GM08714 (cell line): ENCODE data around the gene RNF151.

Experiments used
- H3K4me3 ChIP-seq: fragments of 200-500 bp; sonication (Bioruptor generic); 2 replicates; pipeline ENCODE4 v1.5.1; 2014; ENCODE audit warnings: mild to moderate bottlenecking, low read length, inconsistent platforms
- ZNF274 ChIP-seq: IDR thresholded peaks from 2 replicates; pipeline ENCODE4 v1.6.1; 2012; ENCODE audit warnings: mild to moderate bottlenecking, low read depth, low read length

The RNF151 gene

DNA sequence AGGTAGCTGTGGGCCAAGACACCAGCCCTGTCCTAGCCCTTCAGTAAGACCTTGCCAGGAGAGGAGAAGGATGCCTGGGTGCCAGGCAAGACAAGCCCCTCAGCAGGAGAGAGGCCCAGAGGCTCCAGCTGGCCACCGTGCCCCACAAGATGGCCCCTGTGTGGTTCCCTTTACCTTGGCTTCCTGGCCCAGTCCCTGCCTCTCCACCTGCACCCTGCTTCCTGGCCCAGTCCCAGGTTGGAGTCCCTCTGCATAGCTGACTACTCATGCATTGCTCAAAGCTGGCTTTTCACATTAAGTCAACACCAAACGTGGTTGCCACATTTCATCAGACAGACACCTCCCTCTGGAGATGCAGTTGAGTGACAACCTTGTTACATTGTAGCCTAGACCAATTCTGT, 27.1 kb downstream of the RNF151 start:
- H3K4me3 ChIP-seq = no peak overlapping the region
- TF ChIP-seq ZNF274 = no peak

DNA sequence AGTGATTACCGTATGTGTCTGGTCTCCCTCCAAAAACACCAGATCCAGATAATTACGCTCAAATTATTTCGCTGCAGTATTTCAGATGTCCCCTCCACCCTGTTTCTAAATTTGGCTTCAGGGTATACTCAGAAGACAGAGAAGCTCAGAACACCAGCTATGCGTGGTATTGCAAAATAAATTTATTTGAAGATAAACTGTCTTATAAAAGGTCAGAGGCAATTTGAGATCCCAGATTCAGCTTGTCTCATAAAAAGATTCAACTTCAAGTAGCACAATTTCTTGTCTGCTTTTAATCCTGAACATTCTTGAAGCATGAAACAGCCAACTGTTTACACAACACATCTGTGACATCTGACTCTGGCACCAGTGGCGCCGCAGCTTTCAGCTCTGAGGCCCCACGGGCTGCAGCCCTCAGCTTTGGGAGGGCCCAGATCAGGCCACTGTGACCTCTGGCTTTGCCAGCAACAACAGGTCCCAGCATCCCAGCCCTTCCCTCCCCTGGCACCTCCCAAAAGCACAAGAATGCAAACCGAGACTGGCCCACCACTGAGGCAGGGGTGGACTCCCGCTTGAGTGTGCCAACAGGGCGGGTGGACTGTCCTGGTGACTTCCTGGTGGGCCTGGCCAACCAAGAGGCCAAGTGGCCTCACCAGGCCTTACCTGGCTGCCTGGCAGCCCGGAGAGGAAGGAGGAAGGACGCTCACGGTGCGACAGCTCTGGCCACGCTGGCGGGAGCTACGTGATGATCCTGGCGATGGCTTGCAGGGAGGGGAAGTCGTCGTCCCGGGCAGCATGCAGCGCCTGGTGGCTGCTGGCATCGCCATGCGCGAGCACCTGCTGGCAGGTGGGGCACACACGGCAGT, 31.1 kb downstream of the RNF151 start:
- H3K4me3 ChIP-seq = no peak overlapping the region
- no peak for TF ChIP-seq ZNF274

GRCh38 chr16:1998360-1998835, 31.7 kb downstream of the RNF151 start:
- TF ChIP-seq ZNF274 = no peak
- no peak overlapping the region for H3K4me3 ChIP-seq

- no peak for TF ChIP-seq ZNF274
- H3K4me3 ChIP-seq = no peak overlapping the region
Observed at GRCh38 chr16:1998852-1999801, 32.5 kb downstream of the RNF151 start.

GRCh38 chr16:1999866-2000514, 33.3 kb downstream of the RNF151 start:
- no peak for TF ChIP-seq ZNF274
- H3K4me3 ChIP-seq = no peak overlapping the region

- no peak for TF ChIP-seq ZNF274
- no peak overlapping the region for H3K4me3 ChIP-seq
Observed at GRCh38 chr16:2001035-2001434, 34.4 kb downstream of the RNF151 start.

- TF ChIP-seq ZNF274 = no peak
- no peak overlapping the region for H3K4me3 ChIP-seq
Observed at GRCh38 chr16:2001456-2002355, 35.0 kb downstream of the RNF151 start.

GRCh38 chr16:2002406-2003230, 36.0 kb downstream of the RNF151 start:
- H3K4me3 ChIP-seq = no peak overlapping the region
- TF ChIP-seq ZNF274 = no peak

GRCh38 chr16:2003231-2003826, 36.7 kb downstream of the RNF151 start:
- H3K4me3 ChIP-seq = no peak overlapping the region
- TF ChIP-seq ZNF274 = no peak

GRCh38 chr16:2003827-2004641, 37.4 kb downstream of the RNF151 start:
- no peak overlapping the region for H3K4me3 ChIP-seq
- no peak for TF ChIP-seq ZNF274

DNA sequence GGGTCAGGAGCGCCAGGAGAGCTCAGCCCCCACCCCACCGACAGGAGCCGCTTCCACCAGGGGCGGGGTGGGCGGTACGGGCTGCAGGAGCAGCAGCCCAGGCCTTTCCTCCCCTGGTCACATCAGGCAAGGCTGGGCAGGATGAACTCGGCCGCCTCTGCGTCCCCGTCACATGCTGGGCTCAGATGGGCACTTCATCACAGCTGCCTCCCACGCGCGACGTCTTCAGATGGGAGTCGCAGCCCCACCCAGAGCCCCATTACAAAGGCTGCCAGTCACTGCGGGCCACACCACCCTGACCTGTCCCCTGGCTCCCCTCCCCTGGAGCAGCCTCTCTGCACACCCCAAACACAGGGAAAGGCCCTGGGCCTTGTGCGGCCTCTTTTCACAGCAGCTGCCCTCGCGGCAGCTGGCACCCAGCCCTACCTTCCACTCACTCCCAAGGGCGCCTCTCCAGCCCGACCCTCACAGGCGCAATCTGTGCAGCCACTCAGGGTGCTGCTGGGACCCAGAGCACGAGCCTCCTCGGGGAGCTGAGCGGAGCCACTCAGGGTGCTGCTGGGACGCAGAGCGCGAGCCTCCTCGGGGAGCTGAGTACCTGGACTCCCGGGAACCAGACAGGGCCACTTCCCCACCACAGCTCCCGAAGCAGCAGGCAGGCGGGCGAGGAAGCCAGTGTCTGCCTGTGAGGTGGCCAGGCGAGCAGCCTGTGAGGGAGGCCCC, 38.3 kb downstream of the RNF151 start:
- TF ChIP-seq ZNF274 = no peak
- H3K4me3 ChIP-seq = no peak overlapping the region
